HG02588 (cell line): ENCODE data around the gene NXPH4.

ENCODE experiments used
- ATAC-seq: cut with Tn5 transposase; IDR thresholded peaks from one replicate; pipeline ENCODE4 v1.9.1; 2021; ENCODE audit warnings: mild to moderate bottlenecking, moderate library complexity; ENCODE audit not compliant: unreplicated experiment

The NXPH4 gene

GRCh38 chr12:57216921-57217879, 606 bp downstream of the NXPH4 start:
- ATAC-seq = no peak

- no peak for ATAC-seq
These were observed 1.6 kb downstream of the NXPH4 start for GRCh38 chr12:57218030-57218853.

- ATAC-seq = no peak
These were observed 2.8 kb downstream of the NXPH4 start for GRCh38 chr12:57219205-57219992.

- ATAC-seq = no peak
These were observed 3.6 kb downstream of the NXPH4 start for GRCh38 chr12:57219993-57220754.

GRCh38 chr12:57220770-57221168, 4.2 kb downstream of the NXPH4 start:
- ATAC-seq = no peak

- no peak for ATAC-seq
These were observed 4.7 kb downstream of the NXPH4 start for GRCh38 chr12:57221169-57221917.

- ATAC-seq = no peak
These were observed 5.9 kb downstream of the NXPH4 start for GRCh38 chr12:57222286-57223190.

GRCh38 chr12:57223191-57224165, 6.9 kb downstream of the NXPH4 start:
- ATAC-seq = no peak

- no peak for ATAC-seq
These were observed 7.8 kb downstream of the NXPH4 start for GRCh38 chr12:57224278-57224972.

- ATAC-seq = no peak
These were observed 8.5 kb downstream of the NXPH4 start for GRCh38 chr12:57224973-57225679.

- no peak for ATAC-seq
These were observed 9.2 kb downstream of the NXPH4 start for GRCh38 chr12:57225680-57226210.

- no peak for ATAC-seq
These were observed 10.2 kb downstream of the NXPH4 start for GRCh38 chr12:57226588-57227314.

GRCh38 chr12:57227315-57228115, 10.9 kb downstream of the NXPH4 start:
- no peak for ATAC-seq

- ATAC-seq = no peak
These were observed 12.5 kb downstream of the NXPH4 start for GRCh38 chr12:57229046-57229633.
